Testis (tissue), 2 donors: ENCODE measurements around the gene PGLYRP4.

Source experiments
- POLR2A ChIP-seq: fragments of 450-650 bp; IDR thresholded peaks from one replicate; pipeline ENCODE4 v1.6.1; 2017; ENCODE audit warnings: antibody characterized with exemption, mild to moderate bottlenecking, moderate library complexity
- TF ChIP-seq, protein P1 (sequence below), 3 experiments: fragments of 450-650 bp in 2 of 3; fragments of 200-600 bp in 1 of 3; sonication (generic) in 1 of 3; IDR thresholded peaks; one replicate each; pipeline ENCODE4 v1.5.1; 2016 to 2019; ENCODE audit warnings: antibody characterized with exemption in 3 of 3, mild to moderate bottlenecking in 2 of 3, moderate library complexity in 1 of 3

- no peak for TF ChIP-seq POLR2A
- TF ChIP-seq, protein P1, sequence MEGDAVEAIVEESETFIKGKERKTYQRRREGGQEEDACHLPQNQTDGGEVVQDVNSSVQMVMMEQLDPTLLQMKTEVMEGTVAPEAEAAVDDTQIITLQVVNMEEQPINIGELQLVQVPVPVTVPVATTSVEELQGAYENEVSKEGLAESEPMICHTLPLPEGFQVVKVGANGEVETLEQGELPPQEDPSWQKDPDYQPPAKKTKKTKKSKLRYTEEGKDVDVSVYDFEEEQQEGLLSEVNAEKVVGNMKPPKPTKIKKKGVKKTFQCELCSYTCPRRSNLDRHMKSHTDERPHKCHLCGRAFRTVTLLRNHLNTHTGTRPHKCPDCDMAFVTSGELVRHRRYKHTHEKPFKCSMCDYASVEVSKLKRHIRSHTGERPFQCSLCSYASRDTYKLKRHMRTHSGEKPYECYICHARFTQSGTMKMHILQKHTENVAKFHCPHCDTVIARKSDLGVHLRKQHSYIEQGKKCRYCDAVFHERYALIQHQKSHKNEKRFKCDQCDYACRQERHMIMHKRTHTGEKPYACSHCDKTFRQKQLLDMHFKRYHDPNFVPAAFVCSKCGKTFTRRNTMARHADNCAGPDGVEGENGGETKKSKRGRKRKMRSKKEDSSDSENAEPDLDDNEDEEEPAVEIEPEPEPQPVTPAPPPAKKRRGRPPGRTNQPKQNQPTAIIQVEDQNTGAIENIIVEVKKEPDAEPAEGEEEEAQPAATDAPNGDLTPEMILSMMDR (IDR thresholded peaks at IDR 0.05), result no peak
Measured at GRCh38 chr1:153392258-153392657, 43.6 kb upstream of the PGLYRP4 start.
